Measurements from ENCODE around the gene SYF2. TPM values are rescaled to one million over a fixed set of nuclear protein-coding genes. Genes with fewer than 3 reads are reported as not detected.

Gene SYF2
- total and polyA plus RNA-seq, 2 of the 13 experiments (the other 11 are each of a cell fraction or from before 2014, with no cell fraction given): 17.8 to 34.1 TPM

DNA sequence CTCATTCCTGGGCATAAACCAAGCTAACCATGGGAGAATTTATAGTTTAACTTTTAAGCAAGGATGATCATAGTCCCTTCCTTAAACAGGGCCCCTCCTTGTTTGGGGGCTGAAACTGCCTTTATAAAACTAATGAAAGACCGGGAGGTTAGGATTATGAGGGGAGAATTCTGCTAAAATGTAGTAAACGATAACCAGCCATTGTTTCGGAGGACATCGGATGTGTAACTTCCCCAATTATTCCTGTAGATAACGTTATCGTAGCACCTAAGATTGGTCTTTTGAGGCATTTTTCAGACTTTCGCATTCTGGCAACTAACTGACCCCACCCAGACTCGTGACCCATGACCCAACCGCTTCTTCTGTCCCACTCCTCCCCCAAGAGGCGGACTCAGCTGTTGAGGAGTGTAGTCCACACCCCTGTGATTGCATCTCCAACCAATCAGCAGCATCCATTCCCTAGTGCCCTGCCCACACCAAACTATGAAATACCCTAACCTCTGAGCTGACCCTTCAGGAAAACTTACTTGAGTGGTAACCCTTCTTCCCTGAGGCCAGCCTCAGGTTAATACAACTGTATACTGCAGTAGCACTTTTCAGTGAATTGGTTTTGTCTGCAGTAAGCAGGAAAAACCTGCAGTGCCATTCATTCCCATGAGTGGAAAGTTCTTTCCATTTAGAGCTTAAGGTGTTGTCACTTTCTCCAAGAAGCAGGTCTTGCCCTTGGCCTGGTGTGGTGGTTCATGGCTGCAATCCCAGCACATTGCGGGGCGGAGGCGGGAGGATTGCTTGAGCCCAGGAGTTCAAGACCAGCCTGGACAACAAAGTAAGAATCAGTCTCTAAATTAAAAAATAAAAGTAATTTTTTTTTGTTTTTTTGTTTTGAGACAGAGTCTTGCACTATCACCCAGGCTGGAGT, 823 bp upstream of the SYF2 start (continued):
- TF ChIP-seq ZNF724P (CRISPR knock-in tag; IDR thresholded peaks at IDR 0.05; ENCODE audit: borderline replicate concordance) (0 out of 2 replicates have a peak, but pooled peaks have one; percentile 10), SMAD1 (CRISPR knock-in tag; IDR thresholded peaks at IDR 0.05; ENCODE audit: borderline replicate concordance, low read depth) (no peak), NFYC (CRISPR knock-in tag; IDR thresholded peaks at IDR 0.05) (peak; percentile 72), ZNF841 (CRISPR knock-in tag; IDR thresholded peaks at IDR 0.05; ENCODE audit: borderline replicate concordance) (no peak), ZNF891 (CRISPR knock-in tag; IDR thresholded peaks at IDR 0.05) (no peak), ZNF274 (CRISPR knock-in tag; IDR thresholded peaks at IDR 0.05) (peak; percentile 23; the same call in 1 of the 2 replicates), TEAD3 (CRISPR knock-in tag; optimal IDR thresholded peaks at IDR 0.05; ENCODE audit: borderline replicate concordance) (peak; percentile 42), HOXD1 (CRISPR knock-in tag; IDR thresholded peaks at IDR 0.05) (no peak), ZNF12 (CRISPR knock-in tag; IDR thresholded peaks at IDR 0.05) (no peak), ZBTB20 (CRISPR knock-in tag; IDR thresholded peaks at IDR 0.05; ENCODE audit: borderline replicate concordance, low read depth) (no peak), FOXM1 (CRISPR knock-in tag; IDR thresholded peaks at IDR 0.05) (no peak), NFE2 (CRISPR knock-in tag; IDR thresholded peaks at IDR 0.05) (no peak), ZNF296 (CRISPR knock-in tag; conservative IDR thresholded peaks at IDR 0.05) (no peak), SAP130 (CRISPR knock-in tag; IDR thresholded peaks at IDR 0.05; ENCODE audit: low read depth) (peak; percentile 66), ZFP36L2 (CRISPR knock-in tag; IDR thresholded peaks at IDR 0.05) (no peak), DNMT3B (CRISPR knock-in tag; conservative IDR thresholded peaks at IDR 0.05) (no peak), RNF2 (conservative IDR thresholded peaks at IDR 0.05; ENCODE audit: low read depth) (no peak), ZSCAN31 (CRISPR knock-in tag; IDR thresholded peaks at IDR 0.05; ENCODE audit: low read depth) (peak; percentile 52; the same call in 1 of the 2 replicates), ZMYM4 (CRISPR knock-in tag; IDR thresholded peaks at IDR 0.05) (0 out of 2 replicates have a peak, but pooled peaks have one; percentile 19), RARA (CRISPR knock-in tag; IDR thresholded peaks at IDR 0.05) (peak; percentile 30)
- TF ChIP-seq, protein P1, sequence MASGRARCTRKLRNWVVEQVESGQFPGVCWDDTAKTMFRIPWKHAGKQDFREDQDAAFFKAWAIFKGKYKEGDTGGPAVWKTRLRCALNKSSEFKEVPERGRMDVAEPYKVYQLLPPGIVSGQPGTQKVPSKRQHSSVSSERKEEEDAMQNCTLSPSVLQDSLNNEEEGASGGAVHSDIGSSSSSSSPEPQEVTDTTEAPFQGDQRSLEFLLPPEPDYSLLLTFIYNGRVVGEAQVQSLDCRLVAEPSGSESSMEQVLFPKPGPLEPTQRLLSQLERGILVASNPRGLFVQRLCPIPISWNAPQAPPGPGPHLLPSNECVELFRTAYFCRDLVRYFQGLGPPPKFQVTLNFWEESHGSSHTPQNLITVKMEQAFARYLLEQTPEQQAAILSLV (CRISPR knock-in tag; IDR thresholded peaks at IDR 0.05; ENCODE audit: borderline replicate concordance): 0 out of 2 replicates have a peak, but pooled peaks have one; percentile 41
- TF ChIP-seq, protein P2, sequence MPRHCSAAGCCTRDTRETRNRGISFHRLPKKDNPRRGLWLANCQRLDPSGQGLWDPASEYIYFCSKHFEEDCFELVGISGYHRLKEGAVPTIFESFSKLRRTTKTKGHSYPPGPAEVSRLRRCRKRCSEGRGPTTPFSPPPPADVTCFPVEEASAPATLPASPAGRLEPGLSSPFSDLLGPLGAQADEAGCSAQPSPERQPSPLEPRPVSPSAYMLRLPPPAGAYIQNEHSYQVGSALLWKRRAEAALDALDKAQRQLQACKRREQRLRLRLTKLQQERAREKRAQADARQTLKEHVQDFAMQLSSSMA (CRISPR knock-in tag; IDR thresholded peaks at IDR 0.05): no peak
- TF ChIP-seq, protein P3, sequence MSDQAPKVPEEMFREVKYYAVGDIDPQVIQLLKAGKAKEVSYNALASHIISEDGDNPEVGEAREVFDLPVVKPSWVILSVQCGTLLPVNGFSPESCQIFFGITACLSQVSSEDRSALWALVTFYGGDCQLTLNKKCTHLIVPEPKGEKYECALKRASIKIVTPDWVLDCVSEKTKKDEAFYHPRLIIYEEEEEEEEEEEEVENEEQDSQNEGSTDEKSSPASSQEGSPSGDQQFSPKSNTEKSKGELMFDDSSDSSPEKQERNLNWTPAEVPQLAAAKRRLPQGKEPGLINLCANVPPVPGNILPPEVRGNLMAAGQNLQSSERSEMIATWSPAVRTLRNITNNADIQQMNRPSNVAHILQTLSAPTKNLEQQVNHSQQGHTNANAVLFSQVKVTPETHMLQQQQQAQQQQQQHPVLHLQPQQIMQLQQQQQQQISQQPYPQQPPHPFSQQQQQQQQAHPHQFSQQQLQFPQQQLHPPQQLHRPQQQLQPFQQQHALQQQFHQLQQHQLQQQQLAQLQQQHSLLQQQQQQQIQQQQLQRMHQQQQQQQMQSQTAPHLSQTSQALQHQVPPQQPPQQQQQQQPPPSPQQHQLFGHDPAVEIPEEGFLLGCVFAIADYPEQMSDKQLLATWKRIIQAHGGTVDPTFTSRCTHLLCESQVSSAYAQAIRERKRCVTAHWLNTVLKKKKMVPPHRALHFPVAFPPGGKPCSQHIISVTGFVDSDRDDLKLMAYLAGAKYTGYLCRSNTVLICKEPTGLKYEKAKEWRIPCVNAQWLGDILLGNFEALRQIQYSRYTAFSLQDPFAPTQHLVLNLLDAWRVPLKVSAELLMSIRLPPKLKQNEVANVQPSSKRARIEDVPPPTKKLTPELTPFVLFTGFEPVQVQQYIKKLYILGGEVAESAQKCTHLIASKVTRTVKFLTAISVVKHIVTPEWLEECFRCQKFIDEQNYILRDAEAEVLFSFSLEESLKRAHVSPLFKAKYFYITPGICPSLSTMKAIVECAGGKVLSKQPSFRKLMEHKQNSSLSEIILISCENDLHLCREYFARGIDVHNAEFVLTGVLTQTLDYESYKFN (CRISPR knock-in tag; conservative IDR thresholded peaks at IDR 0.05): 0 out of 2 replicates have a peak, but pooled peaks have one; percentile 10
- TF ChIP-seq, protein P4, sequence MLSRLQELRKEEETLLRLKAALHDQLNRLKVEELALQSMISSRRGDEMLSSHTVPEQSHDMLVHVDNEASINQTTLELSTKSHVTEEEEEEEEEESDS (CRISPR knock-in tag; IDR thresholded peaks at IDR 0.05; ENCODE audit: borderline replicate concordance): no peak
- TF ChIP-seq, protein P5, sequence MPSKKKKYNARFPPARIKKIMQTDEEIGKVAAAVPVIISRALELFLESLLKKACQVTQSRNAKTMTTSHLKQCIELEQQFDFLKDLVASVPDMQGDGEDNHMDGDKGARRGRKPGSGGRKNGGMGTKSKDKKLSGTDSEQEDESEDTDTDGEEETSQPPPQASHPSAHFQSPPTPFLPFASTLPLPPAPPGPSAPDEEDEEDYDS (CRISPR knock-in tag; IDR thresholded peaks at IDR 0.05): peak; percentile 83

Measured in HepG2 (cell line).